DMS79 treated with DMSO at 0.1 percent for 48 hours (cell line): ENCODE data around the gene PLET1.

ENCODE experiments used
- DNase-seq: peaks from one replicate; lab custom pipeline; 2025; lab: John Stamatoyannopoulos, UW

Gene PLET1

GRCh38 chr11:112281726-112282125 is 21.1 kb upstream of the PLET1 start:
- DNase-seq: no peak

- peak; percentile 88 for DNase-seq
These were observed 19.8 kb upstream of the PLET1 start for GRCh38 chr11:112280268-112281126.

GRCh38 chr11:112279901-112280267 is 19.2 kb upstream of the PLET1 start:
- DNase-seq: peak; percentile 84

- no peak for DNase-seq
These were observed 18.1 kb upstream of the PLET1 start for GRCh38 chr11:112278803-112279202.

- DNase-seq: no peak
These were observed 17.3 kb upstream of the PLET1 start for GRCh38 chr11:112277941-112278340.

- no peak for DNase-seq
These were observed 16.4 kb upstream of the PLET1 start for GRCh38 chr11:112277029-112277428.

GRCh38 chr11:112274007-112274783 is 13.5 kb upstream of the PLET1 start:
- DNase-seq: no peak

- DNase-seq: no peak
These were observed 12.4 kb upstream of the PLET1 start for GRCh38 chr11:112273066-112273465.

- no peak for DNase-seq
These were observed 10.6 kb upstream of the PLET1 start for GRCh38 chr11:112271242-112271641.

- DNase-seq: no peak
These were observed 10.0 kb upstream of the PLET1 start for GRCh38 chr11:112270551-112271180.

GRCh38 chr11:112269139-112269538 is 8.5 kb upstream of the PLET1 start:
- no peak for DNase-seq

- no peak for DNase-seq
These were observed 7.7 kb upstream of the PLET1 start for GRCh38 chr11:112268406-112268805.

- DNase-seq: no peak
These were observed 6.5 kb upstream of the PLET1 start for GRCh38 chr11:112267188-112267591.

- DNase-seq: no peak
These were observed 5.7 kb upstream of the PLET1 start for GRCh38 chr11:112266410-112266778.

GRCh38 chr11:112265659-112266409 is 5.2 kb upstream of the PLET1 start:
- no peak for DNase-seq

GRCh38 chr11:112255067-112255720 is 5.5 kb downstream of the PLET1 start:
- no peak for DNase-seq

GRCh38 chr11:112253605-112254242 is 6.9 kb downstream of the PLET1 start:
- DNase-seq: no peak

GRCh38 chr11:112249871-112250610 is 10.6 kb downstream of the PLET1 start:
- no peak for DNase-seq

- no peak for DNase-seq
These were observed 12.5 kb downstream of the PLET1 start for GRCh38 chr11:112248201-112248600.

- no peak for DNase-seq
These were observed 13.5 kb downstream of the PLET1 start for GRCh38 chr11:112247201-112247600.
